Measurements from ENCODE around the gene UBE2C.

UBE2C gene

GRCh38 chr20:45833030-45833882, 20.8 kb downstream of the UBE2C start, which contains the start of gene SNX21:
Gene SNX21, plus strand, starts transcription at chr20:45833799. Its CDS starts 121 bp downstream, at chr20:45833920.
- peak in 1 of 4 experiments; percentile 14 for DNase-seq (ENCODE audit: low read depth in 4 of 4, low spot score in 1 of 4)

GRCh38 chr20:45833883-45834796, 21.7 kb downstream of the UBE2C start:
- peak in 2 of 4 experiments; percentile 28 for DNase-seq (ENCODE audit: low read depth in 4 of 4, low spot score in 1 of 4)

GRCh38 chr20:45834797-45835161, 22.3 kb downstream of the UBE2C start:
- DNase-seq (ENCODE audit: low read depth in 4 of 4, low spot score in 1 of 4): no peak

- DNase-seq (ENCODE audit: low read depth in 4 of 4, low spot score in 1 of 4): no peak
Measured at GRCh38 chr20:45835329-45835765, 22.9 kb downstream of the UBE2C start.

GRCh38 chr20:45835825-45836224, 23.4 kb downstream of the UBE2C start:
- no peak for DNase-seq (ENCODE audit: low read depth in 4 of 4, low spot score in 1 of 4)

GRCh38 chr20:45836841-45837240, 24.4 kb downstream of the UBE2C start:
- no peak for DNase-seq (ENCODE audit: low read depth in 4 of 4, low spot score in 1 of 4)

- no peak for DNase-seq (ENCODE audit: low read depth in 4 of 4, low spot score in 1 of 4)
Measured at GRCh38 chr20:45840700-45841198, 28.3 kb downstream of the UBE2C start.

- DNase-seq (ENCODE audit: low read depth in 4 of 4, low spot score in 1 of 4): no peak
Measured at GRCh38 chr20:45841407-45842129, 29.1 kb downstream of the UBE2C start.

GRCh38 chr20:45842169-45842812, 29.8 kb downstream of the UBE2C start:
- DNase-seq (ENCODE audit: low read depth in 4 of 4, low spot score in 1 of 4): no peak

- no peak for DNase-seq (ENCODE audit: low read depth in 4 of 4, low spot score in 1 of 4)
Measured at GRCh38 chr20:45843506-45843905, 31.1 kb downstream of the UBE2C start.

GRCh38 chr20:45845452-45845851, 33.0 kb downstream of the UBE2C start:
- no peak for DNase-seq (ENCODE audit: low read depth in 4 of 4, low spot score in 1 of 4)

- no peak for DNase-seq (ENCODE audit: low read depth in 4 of 4, low spot score in 1 of 4)
Measured at GRCh38 chr20:45848421-45848820, 36.0 kb downstream of the UBE2C start.

- DNase-seq (ENCODE audit: low read depth in 4 of 4, low spot score in 1 of 4): no peak
Measured at GRCh38 chr20:45848969-45849582, 36.6 kb downstream of the UBE2C start.

GRCh38 chr20:45850238-45850637, 37.8 kb downstream of the UBE2C start:
- no peak for DNase-seq (ENCODE audit: low read depth in 4 of 4, low spot score in 1 of 4)

- no peak for DNase-seq (ENCODE audit: low read depth in 4 of 4, low spot score in 1 of 4)
Measured at GRCh38 chr20:45850926-45851325, 38.5 kb downstream of the UBE2C start.

- DNase-seq (ENCODE audit: low read depth in 4 of 4, low spot score in 1 of 4): no peak
Measured at GRCh38 chr20:45851501-45851900, 39.1 kb downstream of the UBE2C start.

- no peak for DNase-seq (ENCODE audit: low read depth in 4 of 4, low spot score in 1 of 4)
Measured at GRCh38 chr20:45852326-45852725, 39.9 kb downstream of the UBE2C start.

- no peak for DNase-seq (ENCODE audit: low read depth in 4 of 4, low spot score in 1 of 4)
Measured at GRCh38 chr20:45853484-45853883, 41.0 kb downstream of the UBE2C start.

- DNase-seq (ENCODE audit: low read depth in 4 of 4, low spot score in 1 of 4): peak; percentile 79 to 90 (median 86)
Measured at GRCh38 chr20:45857114-45857881, 44.9 kb downstream of the UBE2C start, which contains the start of the genes ACOT8 and ZSWIM3. Gene ACOT8, minus strand, starts transcription at chr20:45857392. Its CDS starts 77 bp downstream, at chr20:45857315. Gene ZSWIM3, plus strand, starts transcription at chr20:45857614. Its CDS starts 212 bp downstream, at chr20:45857826.
